SIG-M5 treated with dmso at 0.1 percent for 504 hours (cell line): ENCODE measurements around the gene MVB12B.
A peak's percentile ranks its signal among the peaks of the same experiment; 100 is the strongest.
"Not testable (repeated sequence)": the region's sequence is repeated elsewhere in the genome, so short reads cannot be mapped to it uniquely, and the experiment has no call there.

Source experiments
- DNase-seq: peaks from one replicate; lab custom pipeline; 2025; ENCODE audit not compliant: unreplicated experiment; lab: John Stamatoyannopoulos, UW

MVB12B gene

GRCh38 chr9:126465977-126466376 lies 139.3 kb downstream of the MVB12B start:
- DNase-seq: no peak

- no peak for DNase-seq
Observed at GRCh38 chr9:126468141-126468825, 141.7 kb downstream of the MVB12B start.

GRCh38 chr9:126470241-126470993 lies 143.8 kb downstream of the MVB12B start:
- DNase-seq: peak; percentile 87

- peak; percentile 93 for DNase-seq
Observed at GRCh38 chr9:126471084-126471624, 144.5 kb downstream of the MVB12B start.

GRCh38 chr9:126472198-126472947 lies 145.7 kb downstream of the MVB12B start:
- DNase-seq: no peak

- no peak for DNase-seq
Observed at GRCh38 chr9:126472948-126473298, 146.3 kb downstream of the MVB12B start.

DNA sequence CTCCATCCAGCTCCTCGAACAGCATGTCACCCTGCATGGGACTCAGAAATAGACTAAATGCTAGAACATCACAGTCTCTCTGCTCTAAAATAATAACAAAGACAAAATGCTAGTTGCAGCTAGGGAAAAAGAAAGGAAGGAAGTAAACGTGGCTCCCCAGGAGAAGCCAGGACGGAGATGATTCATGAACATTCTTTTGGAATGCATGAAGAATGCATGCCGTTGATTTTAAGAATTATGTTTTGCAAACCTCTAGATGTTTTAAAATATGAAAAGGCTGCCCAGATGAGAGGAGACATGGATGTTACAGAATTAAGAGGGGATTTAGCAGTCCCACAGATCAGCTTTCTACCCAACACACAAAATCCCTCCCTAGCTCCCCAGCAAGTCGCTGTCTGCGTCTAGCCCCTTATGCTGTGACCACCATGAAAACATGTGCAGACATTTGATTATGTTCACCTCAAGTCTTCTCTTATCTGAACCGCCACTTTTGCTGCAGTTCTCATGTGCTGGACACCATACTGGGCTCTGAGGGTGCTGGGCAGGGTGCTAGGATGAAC lies 147.7 kb downstream of the MVB12B start:
- no peak for DNase-seq

DNA sequence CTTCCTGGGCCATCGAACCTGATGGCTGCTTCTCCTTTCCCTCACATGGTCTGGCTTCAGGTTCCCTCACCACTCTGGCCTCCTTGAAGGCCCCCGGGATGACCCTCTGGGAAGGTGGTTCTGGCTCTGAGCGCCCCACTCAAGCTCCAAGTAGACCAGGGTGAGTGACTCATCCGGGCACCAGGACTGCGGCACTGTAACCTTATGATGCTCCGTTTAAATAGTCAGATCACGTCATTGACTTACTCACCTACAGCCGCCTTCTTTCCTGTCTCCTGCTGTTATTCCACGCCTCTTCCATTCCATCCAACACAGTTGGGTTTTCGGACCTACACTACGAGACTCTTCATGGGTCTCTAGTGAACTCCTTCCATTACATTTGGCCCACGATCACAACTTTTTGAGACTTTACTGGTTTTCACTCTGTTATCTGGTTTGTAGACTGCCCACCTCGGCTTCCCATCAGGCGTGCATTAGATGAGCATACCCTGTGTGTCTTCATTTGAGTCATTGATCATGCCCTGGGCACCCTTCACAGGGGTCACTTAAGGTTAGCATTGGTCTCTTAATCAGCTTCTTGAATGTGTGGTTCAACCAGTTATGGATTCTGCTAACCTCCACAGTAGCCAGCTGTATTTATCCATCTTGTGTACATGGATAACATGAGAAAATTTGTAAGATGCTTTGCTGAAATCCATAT lies 148.3 kb downstream of the MVB12B start:
- no peak for DNase-seq

DNA sequence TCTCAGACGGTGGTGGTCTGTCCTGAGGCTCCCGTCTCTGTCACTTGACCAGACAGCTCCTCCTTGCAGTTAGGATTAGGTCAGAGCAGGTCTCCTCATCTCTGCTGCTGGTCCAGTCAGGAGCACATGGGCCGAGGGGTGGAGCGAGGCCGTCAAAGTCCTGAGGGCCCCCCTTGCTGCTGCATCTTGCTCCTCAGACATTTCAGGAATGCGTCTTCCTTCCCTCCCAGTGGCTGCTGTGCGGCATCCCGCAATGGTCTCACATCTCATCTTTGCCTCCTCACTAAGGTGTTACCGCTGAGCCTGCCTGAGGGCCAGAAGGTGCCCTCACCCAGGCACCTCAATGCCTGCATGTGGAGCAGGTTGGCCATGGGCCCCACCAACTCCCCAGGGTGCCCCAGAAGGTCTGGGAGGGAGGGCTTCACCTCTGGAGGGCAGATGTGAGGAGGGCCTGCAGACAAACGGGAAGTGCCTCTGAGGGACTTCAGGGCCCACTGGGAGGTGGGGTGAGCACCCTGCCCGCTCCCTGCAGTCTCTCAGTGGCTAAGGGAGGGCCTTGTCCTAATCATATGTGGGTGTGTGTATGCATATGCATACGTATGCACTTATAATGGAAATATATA lies 149.4 kb downstream of the MVB12B start:
- DNase-seq: no peak

- DNase-seq: not testable (repeated sequence)
Observed at GRCh38 chr9:126477432-126477831, 150.8 kb downstream of the MVB12B start.

DNA sequence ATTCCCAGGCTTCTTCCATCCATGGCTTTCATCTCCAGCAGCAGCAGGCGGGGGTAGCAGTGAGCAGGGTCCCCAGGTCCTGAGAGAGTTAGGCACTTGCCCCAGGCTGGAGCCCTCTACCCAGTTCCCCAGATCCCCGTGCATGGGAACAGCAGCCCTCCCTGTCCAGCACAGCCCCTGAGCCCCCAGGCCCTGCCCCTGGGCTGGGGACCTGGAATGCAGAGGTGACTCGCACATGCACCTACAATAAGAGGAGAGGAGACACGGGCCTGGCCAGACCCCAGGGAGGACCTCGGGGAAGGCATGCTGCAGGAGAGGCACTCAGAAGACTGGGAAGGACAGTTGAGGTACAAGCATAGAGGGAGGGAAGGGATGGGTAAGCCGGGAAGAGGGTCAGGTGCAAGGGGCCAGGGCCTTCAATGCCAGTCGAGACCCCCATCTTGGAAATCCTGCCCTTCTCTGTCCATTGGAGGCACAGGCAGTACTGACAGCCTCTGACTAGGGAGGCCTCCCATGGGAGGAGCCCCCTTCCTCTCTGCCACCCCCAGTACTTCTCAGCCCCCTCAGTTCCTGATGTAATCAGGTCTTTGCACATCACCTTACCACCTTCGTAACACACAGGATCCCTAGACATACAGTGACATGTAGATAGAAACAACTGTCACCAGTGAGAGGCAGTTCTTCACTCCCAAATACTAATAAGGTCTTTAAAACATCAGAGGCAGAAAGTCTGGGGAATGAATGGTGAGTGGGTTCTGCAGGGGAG lies 151.8 kb downstream of the MVB12B start:
- no peak for DNase-seq

DNA sequence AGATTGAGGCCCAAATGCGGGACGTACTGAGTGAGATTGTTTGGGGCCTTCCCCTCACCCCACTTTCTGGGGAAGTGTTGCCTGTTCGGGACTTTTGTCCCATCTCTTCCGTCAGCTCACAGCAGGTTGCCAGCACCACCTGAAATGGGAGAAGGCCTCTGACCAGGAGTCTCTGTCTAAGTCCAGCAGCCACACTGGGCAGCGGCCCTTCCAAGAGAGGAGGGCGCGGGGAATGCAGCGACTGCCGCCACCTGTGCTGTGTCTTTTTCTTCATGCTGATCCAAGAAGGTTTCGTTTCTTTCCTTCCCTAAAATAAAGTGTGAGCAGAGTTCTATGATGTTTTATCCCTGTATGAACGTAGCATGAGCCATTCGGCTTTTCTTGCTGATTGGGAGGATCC lies 152.9 kb downstream of the MVB12B start:
- DNase-seq: no peak

- DNase-seq: no peak
Observed at GRCh38 chr9:126480813-126481212, 154.2 kb downstream of the MVB12B start.

GRCh38 chr9:126481862-126482261 lies 155.2 kb downstream of the MVB12B start:
- no peak for DNase-seq

GRCh38 chr9:126482361-126483044 lies 155.9 kb downstream of the MVB12B start:
- no peak for DNase-seq

GRCh38 chr9:126483468-126484073 lies 156.9 kb downstream of the MVB12B start:
- no peak for DNase-seq

DNA sequence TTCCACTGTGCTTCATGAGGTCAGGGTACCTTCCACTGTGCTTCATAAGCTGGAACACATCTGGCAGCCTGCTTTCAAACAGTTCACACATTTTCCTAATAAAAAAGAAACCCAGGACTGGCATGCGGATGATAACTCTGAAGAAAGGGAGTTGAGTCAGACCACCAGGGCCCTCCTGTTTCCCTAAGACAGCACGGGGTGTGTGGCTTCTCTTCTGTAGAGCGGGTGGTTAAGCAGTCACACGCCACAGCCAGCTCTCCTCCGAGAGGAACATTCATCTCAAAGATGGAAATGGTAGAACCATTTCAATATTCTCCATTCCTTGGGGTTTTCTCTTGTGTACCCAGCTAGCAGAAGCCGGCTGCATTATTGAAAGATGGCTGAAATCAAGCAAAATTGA lies 159.0 kb downstream of the MVB12B start:
- DNase-seq: no peak

DNA sequence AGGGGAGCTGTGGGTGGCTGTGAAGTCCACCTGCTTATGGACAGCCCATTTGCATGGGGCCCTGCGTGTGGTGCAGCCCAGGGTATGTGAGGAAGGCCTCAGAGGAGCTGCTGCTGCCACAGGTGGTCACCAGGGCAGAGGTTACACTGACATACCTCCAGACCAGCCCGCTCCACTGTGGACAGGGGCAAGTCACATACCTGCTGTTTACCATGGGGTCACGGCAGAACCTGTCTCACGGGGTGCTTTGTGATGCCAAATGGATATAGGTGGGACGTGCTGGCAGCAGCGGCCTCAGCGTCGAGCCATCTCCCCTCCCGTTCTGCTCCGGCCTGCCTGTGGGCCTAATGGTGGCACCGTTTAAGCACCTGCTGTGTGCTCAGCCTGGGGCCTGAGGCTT lies 159.6 kb downstream of the MVB12B start:
- DNase-seq: no peak

DNA sequence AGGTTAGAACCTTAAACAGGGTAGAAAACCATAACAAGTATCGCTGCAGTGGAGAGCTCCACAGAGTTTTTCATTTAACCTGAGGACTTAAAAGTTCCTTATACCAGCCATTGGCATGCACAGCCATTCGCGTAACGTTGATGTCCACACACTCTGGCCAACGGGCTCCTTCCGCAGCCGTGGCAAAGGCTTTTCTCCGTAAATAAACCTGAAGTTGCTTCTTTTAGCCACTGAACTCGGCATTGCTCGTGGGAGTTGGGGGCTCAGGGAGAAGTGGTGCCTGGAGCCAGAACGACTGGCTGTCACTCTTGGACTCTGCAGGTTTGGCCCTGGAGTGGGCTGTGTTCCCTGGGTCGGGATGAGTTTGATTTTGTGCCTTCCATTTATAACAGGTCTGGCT lies 161.2 kb downstream of the MVB12B start:
- no peak for DNase-seq
